Hindlimb muscle (tissue), 1 donor: ENCODE results near the gene PLCG2. TPM values are rescaled to one million over a fixed set of nuclear protein-coding genes. Genes with fewer than 3 reads are reported as not detected.
"Not testable (repeated sequence)": the region's sequence is repeated elsewhere in the genome, so short reads cannot be mapped to it uniquely, and the experiment has no call there.

Source experiments
- DNase-seq: peaks from one replicate; pipeline ENCODE4 v3.0.0-alpha.2; 2013
- polyA plus RNA-seq: library from polyadenylated mRNA; unstranded; fragments of 120-200 nt; gene quantifications from one replicate; pipeline ENCODE4 v1.2.1, GENCODE V29; 2013; ENCODE audit not compliant: insufficient read length

PLCG2 gene
- polyA plus RNA-seq: 8.8 TPM

DNA sequence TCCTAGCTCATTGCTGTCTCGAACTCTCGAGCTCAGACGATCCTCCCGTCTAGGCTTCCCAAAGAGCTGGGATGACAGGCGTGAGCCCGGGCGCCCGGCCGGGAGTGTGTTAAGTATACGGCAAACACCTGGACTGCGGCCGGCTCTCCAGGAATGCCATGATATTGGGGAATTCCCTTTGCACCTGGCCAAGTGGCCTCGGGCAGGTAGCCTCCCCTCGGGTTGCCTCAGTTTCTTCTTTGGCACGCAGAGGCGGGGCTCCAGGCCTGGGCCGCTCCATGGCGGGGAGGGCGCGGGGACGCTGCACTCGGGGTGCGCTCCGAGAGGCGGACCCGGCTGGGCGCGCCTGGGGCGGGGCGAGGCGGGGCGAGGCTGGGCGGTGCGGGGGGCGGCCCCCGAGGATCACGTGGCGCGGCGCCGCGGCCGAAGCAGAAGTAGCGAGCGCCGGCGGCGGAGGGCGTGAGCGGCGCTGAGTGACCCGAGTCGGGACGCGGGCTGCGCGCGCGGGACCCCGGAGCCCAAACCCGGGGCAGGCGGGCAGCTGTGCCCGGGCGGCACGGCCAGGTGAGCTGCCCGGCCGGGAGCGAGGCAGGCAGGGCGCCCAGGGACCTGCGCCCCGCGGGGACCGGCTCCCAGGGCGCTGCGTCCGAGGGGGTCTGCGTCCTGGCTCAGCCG lies at the start of gene PLCG2:
Gene PLCG2, plus strand, starts transcription at position 431 of the 675 bp plus-strand sequence. CDS start 6,699 bp downstream, outside the sequence.
- peak; percentile 42 for DNase-seq

DNA sequence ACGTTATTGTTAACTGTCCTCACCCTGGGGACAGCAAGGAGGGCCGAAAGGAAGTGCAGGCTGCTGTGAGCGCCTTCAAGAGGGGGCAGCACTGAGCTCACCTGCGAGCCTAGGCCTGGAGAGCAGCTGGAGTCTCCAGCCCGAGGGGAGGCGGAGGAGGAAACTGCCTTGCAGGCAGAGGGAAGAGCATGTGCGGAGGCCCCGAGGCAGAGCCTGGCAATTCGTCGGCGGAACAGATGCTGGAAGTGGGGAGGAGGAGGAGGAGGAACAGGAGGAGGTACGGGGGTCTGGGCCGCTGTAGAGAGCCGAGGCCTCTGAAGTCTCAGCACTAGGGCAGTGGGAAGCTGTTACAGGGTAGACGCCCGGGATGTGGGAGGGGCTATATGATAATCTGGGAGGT lies 49.6 kb upstream of the PLCG2 start:
- DNase-seq: no peak

DNA sequence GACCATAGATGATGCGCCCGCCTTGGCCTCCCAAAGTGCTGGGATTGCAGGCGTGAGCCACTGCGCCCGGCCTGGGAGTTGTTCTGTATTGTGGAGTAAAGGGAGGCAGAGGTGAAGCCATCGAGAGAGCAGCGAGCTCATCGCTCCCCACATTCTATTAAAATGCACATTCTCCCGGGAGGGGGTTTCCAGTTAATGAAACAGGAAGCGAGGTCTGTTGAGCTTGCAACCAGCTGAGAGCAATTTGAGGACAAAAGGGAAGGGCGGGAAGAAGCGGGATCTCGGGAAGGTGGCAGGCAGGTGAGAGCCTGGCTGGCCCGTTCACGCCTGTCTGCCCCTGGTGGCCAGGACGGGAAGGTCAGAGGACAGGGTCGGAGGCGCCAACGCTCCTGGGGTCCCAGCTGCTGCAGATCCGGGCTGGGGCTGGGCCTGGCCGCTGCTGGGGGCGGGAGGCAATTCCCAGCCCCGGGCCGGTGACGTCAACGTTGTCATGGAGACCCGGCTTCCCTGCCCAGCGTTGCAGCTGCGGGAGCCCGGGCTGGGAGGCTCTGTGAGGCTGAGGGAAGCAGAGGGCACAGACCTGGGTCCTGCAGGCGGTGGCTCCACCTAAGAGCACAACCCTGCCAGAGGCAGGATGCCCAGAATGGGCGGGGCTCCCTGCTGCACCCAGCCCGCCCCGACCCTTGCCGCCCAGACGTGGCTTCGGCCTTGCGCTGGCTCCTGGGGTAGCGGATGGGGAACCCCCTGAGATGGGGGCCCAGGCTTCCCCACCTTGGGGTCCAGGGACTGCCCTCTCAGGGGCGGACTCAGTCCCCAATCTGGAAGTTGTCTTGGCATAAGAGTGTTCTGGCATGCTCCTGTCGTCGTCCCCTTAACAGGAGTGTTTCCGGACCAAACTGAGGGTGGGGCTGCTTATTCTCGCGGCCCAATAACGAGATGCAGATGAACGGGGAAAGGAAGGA lies 48.7 kb upstream of the PLCG2 start:
- DNase-seq: peak; percentile 90

DNA sequence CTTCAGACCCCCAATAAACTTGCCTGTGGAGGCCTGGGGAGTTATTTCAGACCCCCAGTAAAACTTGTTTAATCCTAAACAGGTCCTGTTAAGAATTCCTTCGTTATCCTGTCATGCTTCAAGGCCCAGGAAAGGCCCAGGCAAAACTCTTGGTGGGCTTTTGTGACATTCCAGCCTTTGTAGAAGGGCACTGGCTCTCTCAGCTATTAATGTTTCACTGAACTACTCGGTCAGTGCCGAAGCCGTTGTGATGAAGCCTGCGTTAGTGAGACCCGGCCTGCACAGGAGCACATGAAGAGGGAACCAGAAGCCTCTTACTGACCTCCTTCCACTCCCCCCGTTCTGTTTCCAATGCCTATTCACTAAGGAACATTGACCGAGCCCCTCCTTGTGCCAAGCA lies 47.4 kb upstream of the PLCG2 start:
- no peak for DNase-seq

DNA sequence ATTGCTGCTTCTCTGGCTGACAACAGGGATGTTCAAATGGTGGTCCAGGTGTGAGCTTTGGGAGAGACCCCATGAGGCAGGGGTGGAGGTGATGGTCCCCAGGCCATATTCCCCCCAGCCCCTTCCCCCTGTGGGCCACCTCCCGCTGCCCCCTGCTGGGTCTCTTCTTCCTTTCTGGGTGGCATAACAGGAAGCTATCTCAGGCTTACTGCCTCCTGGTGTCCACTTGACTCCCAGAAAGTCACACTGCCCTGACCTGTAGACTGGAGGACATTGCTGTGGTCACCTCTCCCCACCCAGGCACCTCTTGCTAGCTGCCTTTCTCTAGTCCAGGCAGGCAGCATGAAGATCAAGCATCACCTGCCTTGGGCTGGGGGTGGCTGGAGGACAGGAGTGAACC lies 46.4 kb upstream of the PLCG2 start:
- no peak for DNase-seq

DNA sequence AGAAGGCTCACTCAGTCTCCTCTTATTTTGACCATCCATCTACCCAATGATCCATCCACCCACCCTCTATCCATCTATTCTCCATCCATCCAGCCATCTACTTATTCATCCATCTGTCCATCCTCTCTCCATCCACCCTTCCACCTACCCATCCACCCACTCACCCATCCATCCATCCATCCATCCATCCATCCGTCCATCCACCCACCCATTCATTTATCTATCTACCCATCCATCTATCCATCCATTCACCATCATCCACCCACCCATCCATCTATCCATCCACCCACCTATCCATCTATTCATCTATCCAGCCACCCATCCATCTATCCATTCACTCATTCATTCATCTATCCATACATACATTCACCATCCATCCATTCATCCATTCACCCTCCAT lies 45.8 kb upstream of the PLCG2 start:
- no peak for DNase-seq

DNA sequence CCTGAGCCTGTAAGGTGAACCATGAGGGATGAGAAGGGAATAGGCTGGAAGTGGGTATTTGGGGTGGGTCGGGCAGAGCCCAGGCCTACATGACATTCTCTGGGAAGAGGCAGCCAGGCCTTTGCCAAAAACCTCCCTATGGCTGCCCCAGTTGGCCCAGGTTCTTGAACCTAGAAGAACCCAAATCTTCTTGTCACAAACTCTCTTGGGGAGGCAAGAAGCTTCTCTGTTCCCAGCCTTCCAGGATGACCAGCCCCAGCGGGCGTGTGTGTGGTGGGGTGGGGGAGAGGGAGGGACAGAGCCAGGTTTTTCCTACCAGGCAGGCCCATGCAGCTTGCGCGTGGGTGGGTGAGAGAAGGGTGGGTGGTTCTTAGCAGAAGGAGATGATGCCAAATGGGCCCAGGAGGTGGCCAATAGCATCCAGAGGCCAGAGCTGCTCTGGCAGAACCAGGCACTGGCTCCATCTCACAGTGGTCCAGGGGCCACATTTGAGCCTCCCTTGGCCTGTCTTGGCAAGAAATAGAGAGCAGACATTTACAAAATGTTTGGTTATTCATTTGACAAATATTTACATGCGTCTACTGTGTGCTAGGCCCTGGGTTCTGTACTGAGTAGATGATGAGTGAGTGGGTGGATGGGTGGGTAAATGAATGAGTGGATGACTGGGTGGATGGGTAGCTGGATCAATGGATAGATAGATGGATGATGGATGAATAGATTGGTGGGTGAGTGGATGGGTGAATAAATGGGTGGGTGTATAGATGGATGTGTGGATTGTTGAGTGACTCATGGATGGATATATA lies 44.3 kb upstream of the PLCG2 start:
- DNase-seq: no peak

DNA sequence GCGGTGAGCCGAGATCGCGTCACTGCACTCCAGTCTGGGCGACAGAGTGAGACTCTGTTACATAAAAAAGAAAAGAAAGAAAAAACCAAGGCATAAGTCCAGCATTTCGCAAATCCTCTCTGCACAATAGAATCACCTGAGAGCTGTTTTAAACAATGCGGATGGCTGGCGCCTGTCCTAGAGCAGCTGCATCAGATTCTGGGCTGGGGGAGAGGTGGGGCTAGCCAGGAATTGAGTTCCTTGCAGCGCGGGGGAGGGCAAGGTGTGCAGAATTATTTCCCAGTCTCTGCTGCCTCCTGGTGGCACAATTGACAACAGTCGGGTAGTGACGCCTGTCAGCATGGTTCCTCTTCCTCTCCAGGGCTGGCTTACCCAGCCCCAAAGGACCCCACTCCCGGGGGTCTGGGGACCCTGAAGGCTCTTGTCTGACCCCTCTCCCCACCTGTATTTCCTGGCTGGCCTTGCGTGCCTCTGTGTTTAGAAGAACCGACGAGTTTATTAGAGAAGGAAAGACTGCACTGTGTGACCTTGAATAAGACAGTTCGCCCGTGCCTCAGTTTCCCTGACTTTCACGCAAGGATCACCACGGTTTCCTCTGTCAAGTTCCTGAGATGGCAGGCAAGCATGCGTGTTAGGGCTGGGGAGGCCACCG lies 41.1 kb upstream of the PLCG2 start:
- DNase-seq: peak; percentile 79

DNA sequence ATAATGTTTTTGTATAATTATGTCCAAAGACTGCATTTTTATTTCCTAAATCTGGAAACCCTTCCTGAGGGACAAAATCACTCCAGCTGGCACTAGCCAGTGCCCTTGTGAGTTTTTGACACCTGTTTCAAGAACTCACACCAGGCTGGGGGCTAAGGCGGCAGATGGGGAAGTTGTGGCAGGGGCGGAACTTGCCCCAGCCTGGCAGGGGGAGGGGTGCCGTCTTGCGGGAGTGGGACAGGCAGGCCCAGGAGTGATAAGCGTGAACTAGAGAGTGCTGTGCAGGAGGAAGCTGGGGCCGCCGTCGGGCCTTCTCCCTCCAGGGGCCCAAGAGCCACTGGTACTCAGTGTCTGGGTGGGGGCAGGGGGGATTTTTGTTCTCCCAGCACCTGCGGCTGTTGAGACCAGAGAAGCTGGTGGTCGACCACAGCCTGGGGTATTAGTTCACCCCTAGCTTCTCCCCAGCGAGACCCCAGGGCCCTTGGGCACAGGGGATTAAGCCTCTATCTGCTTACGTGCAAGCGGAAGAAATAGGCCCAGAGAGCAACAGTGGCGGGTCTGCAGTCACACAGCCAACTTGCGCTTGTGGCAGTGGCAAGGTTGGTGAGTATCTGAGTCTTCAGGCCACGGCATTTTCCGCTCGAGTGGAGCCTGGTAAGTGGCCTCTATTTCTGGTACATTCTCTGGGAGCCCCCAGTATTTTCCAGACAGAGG lies 40.2 kb upstream of the PLCG2 start:
- DNase-seq: no peak

DNA sequence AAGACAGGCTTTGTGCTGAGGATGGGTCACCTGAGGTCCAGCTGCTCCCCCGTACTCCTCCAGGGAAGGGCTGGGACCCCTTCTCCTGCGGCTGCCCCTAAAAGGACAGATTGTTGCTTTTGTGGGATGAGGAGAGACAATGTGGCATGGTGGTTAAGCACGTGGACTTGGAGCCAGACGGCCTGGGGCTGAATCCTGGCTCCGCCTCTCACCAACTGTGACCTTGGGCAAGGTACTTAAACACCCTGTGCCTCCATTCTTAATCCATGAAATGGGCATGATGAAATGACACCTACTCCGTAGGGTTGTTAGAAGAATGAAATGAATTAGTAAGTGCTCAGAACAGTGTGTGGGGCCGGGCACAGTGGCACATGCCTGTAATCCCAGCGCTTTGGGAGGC lies 39.6 kb upstream of the PLCG2 start:
- DNase-seq: no peak

DNA sequence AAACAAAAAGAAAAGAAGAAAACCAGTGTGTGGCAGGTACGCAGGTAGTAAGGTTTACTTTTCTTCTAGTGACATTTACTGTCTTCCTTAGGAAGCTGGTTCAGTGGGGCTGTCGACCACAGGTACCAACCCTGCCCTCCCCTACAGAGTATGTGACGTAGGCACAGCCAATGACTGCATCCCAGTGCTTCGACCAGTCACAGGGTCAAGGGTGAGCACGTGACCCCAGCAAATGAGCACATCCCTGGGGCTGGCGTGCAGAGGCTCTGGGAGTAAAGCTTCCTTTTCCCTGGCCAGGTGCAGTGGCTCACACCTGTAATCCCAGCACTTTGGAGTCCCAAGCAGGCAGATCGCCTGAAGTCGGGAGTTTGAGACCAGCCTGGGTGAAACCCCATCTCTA lies 38.9 kb upstream of the PLCG2 start:
- no peak for DNase-seq

DNA sequence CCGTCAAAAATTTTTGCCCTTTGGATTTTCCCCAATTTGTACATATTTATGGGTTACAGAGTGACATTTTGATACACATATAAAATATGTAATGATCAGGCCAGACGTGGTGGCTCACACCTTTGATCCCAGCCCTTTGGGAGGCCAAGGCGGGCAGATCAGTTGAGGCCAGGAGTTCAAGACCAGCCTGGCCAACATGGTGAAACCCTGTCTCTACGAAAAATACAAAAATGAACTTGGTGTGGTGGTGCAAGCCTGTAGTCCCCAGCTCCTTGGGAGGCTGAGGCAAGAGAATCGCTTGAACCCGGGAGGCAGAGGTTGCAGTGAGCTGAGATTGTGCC lies 37.7 kb upstream of the PLCG2 start:
- DNase-seq: not testable (repeated sequence)

DNA sequence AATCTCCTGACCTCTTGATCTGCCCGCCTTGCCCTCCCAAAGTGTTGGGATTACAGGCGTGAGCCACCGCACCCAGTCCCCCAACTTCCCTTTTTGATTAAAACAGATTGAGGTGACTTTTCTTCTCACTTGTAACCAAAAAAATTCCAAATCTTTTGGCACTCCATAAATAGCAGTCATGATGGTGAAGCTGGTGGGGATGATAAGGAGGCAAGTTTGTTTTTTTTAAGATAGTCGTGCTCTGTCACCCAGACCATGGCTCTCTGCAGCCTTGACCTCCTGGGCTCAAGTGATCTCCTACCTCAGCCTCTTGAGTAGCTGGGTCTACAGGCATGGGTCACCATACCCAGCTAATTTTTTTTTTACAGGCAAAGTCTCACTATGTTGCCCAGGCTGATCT lies 34.7 kb upstream of the PLCG2 start:
- DNase-seq: no peak

DNA sequence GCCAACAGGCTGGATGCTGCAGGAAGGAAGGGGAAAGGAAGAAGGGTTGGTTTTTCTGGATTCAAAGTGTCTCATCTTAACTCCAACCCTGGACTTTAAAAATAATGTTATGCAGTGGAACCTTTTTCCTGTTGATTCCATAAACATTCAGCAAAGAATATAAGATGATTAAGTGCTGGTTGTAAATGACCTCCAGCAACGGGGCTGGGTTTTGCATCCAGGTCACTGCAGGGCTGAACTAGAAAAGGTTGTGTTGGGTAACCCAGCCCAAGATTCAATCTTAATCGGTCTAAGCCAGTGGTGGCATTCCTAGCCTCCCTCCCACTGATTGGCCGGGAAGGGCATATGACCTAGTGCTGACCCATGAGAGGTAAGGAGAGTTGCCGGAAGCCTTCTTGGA lies 34.2 kb upstream of the PLCG2 start:
- DNase-seq: no peak

DNA sequence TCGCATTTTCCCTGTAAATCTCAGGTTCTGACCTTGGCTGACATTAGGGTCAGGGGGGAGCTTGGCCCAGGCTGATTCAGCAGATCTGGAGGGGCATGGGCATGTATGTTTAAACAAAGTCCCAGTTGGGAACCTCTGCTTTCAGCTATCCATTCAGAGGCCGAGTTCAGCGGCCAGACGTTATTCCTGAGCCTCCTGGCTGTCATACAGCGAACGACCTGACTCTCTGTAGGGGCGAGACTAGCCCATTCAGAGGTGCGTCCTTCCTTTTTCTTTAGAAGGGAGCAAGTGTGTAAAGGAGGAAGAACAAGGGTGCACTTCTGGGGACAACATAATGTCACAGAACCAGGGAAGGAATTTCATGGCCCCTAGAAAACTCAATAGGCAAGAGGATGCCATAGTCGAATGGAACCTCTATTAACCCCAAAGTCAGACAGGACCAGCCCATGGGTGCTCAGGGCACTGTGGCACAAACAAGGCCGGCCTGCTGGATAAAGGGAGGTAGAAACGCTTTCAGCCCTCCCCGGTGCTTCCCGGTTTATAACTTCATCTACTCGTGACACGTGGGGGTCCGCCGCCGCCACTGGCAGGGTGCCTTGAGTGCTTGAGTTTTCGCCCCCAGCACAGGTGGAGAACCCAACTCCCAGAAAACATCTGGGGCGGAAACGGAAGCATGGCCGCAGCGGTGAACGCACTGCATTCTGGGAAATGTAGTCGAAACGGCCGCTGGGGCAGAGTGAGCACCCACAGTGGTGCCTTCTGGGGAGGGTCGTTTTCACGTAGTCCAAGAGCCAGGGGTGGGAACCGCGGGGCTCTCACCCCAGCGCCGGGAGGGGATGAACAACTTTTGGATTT lies 33.2 kb upstream of the PLCG2 start:
- DNase-seq: peak; percentile 68

DNA sequence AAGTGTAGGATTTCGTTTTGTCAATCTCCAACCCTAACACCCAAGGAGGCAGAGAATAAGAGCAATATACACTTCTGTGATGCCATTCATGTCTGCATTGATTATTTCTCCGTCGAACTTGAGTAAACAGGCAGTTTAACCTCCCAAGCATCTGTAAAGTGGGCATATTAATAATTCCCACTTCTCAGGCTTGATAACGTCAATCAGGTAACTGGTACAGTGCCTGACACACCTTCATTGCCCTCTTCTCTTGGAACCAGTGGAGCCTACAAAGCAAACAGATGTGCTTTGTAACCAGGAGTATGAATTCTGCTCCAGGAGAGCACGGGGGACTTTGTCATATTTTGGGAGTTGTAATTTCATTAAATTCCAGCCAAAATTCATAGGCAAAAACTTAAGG lies 32.5 kb upstream of the PLCG2 start:
- no peak for DNase-seq

DNA sequence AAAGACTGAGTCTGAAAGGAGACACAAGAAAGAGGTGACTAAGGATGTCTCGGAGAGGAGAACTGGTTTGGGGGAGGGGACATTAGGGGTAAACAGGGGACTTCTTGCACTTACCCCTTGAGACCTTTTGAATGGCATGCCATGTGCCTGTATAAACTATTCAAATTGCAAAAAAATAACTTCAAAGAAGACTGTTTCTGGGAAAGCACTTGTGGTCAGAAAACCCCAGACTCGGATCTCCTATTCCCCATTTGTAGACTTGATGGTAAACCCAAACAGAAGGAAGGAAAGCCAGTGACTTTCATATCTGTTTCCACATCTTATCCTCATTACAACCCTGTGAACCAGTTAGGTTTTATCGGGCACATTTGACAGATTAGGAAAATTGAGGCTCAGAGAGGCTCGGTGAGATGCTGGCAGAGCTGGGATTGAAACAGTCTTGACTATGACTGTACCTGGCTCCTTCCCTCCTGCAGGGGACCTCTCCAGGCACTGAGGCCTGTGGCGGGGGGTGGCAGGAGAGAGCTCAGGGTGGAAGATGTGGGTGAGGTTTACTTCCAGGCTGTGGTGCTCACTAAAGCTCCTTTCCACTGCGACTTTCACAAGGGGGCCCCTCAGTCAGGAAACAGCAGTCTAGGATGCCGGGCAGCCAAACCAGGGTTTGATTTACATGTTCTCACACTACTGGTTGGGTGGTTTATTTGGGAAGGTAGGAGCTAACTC lies 30.5 kb upstream of the PLCG2 start:
- DNase-seq: no peak

DNA sequence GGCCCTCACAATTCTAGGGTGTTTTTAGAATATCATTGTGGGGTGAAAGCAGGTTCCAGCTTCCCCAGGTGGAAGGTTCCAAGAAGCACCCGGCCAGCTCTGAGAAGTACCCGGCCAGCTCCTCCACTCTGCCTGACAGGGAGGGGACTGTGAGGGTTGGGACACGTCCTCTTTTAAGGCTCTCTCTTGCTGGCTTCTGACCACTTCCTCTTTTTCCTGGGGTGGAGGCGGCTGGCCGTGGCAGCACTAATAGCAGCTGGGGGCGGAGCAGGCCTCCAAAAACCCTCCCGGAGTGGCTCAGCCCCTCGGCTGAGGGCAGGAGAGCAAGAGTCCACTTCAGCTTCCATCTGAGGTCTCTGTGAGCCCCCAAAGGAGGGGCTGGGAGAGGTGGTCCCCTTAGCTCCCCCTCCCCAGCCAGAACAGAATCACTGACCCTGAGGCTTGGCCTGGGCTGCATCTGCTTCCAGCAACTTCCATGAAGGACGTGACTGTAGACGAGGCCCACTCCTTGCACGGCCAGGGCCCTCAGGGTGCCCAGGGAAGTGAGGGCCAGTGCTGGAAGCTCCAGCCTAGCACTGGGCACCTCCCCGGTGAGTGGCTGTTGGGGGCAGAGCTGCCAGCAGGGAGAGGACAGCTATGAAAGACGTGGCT lies 26.7 kb upstream of the PLCG2 start:
- no peak for DNase-seq

DNA sequence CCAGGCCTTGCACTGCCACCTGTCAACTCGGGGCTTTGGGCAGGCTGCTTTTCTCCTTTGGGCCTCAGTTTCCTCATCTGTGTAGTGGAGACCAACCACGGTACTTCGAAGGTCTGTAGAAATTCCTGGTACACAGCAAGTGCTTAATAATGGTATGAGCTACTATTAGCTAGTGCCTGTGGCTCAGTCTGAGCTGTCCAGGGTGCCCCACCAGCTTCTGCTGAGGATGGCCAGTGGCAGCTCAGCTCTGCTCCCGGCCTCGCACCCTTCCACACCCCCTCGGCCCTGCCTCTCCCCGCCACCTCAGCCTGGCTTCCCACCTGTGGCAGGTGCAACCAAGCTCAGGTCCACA lies 26.2 kb upstream of the PLCG2 start:
- no peak for DNase-seq

DNA sequence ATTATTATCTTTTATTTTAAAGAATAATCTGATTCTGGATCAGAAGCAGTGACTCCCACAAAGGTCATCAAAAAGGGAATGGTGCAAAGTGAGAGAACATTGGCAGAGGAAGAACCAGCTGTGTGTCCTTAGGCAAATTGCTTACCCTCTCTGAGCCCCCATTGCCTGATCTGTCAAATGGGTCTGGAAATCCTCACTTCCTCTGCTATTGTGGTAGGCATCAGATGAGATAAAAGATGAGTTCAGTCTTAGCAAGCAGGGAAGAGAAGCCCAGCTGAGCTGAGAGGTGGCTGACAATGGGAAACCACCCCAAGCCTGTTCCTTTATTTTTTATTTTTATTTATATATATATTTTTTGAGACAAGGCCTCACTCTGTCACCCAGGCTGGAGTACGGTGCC lies 24.2 kb upstream of the PLCG2 start:
- no peak for DNase-seq
